ENCODE measurements around the gene CTDP1. TPM values are rescaled to one million over a fixed set of nuclear protein-coding genes. Genes with fewer than 3 reads are reported as not detected.

The CTDP1 gene
- total RNA-seq, 1 experiment from 2014 or later: 22.5 TPM

GRCh38 chr18:79697178-79697577 lies 17.6 kb downstream of the CTDP1 start:
- H3K9me3 ChIP-seq (ENCODE audit: low read depth, low read length, poor library complexity, severe bottlenecking): no peaks in the 10 kb centered on the region
- DNase-seq (ENCODE audit: low spot score): no peak
- POLR2A ChIA-PET (ENCODE audit: low non-redundant PET): no interaction called here
- no peak overlapping the region for H3K27ac ChIP-seq (ENCODE audit: low read depth, low read length, poor library complexity, severe bottlenecking)
- no peaks in the 10 kb centered on the region for H3K4me1 ChIP-seq (ENCODE audit: insufficient read depth, low read length, poor library complexity, severe bottlenecking)
- peaks cover 3% of the 10 kb centered on the region for H3K36me3 ChIP-seq (ENCODE audit: insufficient read depth, low read length, poor library complexity, severe bottlenecking)
- CTCF ChIA-PET: no interaction called here
- no peak for TF ChIP-seq EZH2 (IDR thresholded peaks at IDR 0.05; ENCODE audit: borderline replicate concordance, low read depth, low read length, poor library complexity, severe bottlenecking)
- TF ChIP-seq, protein P1, sequence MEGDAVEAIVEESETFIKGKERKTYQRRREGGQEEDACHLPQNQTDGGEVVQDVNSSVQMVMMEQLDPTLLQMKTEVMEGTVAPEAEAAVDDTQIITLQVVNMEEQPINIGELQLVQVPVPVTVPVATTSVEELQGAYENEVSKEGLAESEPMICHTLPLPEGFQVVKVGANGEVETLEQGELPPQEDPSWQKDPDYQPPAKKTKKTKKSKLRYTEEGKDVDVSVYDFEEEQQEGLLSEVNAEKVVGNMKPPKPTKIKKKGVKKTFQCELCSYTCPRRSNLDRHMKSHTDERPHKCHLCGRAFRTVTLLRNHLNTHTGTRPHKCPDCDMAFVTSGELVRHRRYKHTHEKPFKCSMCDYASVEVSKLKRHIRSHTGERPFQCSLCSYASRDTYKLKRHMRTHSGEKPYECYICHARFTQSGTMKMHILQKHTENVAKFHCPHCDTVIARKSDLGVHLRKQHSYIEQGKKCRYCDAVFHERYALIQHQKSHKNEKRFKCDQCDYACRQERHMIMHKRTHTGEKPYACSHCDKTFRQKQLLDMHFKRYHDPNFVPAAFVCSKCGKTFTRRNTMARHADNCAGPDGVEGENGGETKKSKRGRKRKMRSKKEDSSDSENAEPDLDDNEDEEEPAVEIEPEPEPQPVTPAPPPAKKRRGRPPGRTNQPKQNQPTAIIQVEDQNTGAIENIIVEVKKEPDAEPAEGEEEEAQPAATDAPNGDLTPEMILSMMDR (conservative IDR thresholded peaks at IDR 0.05; ENCODE audit: low read depth, low read length): no peak
- intact Hi-C loops (cut with micrococcal nuclease; ENCODE audit: unreplicated experiment): no loop called here
- no TSS peak for BruUV-seq (replicated peaks)
- no peak overlapping the region for H3K4me3 ChIP-seq (ENCODE audit: low read depth, low read length, poor library complexity, severe bottlenecking)
- no peaks in the 10 kb centered on the region for H3K27me3 ChIP-seq (replicated peaks; ENCODE audit: insufficient read depth, low read depth, low read length, poor library complexity)

GRCh38 chr18:79697976-79698375 lies 18.4 kb downstream of the CTDP1 start:
- no peaks in the 10 kb centered on the region for H3K4me1 ChIP-seq (ENCODE audit: insufficient read depth, low read length, poor library complexity, severe bottlenecking)
- no peak overlapping the region for H3K27ac ChIP-seq (ENCODE audit: low read depth, low read length, poor library complexity, severe bottlenecking)
- H3K27me3 ChIP-seq (replicated peaks; ENCODE audit: insufficient read depth, low read depth, low read length, poor library complexity): no peaks in the 10 kb centered on the region
- BruUV-seq (replicated peaks): no TSS peak
- ChIA-PET CTCF (no interaction called here), POLR2A (ENCODE audit: low non-redundant PET) (no interaction called here)
- H3K4me3 ChIP-seq (ENCODE audit: low read depth, low read length, poor library complexity, severe bottlenecking): no peak overlapping the region
- TF ChIP-seq EZH2 (IDR thresholded peaks at IDR 0.05; ENCODE audit: borderline replicate concordance, low read depth, low read length, poor library complexity, severe bottlenecking): no peak
- TF ChIP-seq, protein P1 (conservative IDR thresholded peaks at IDR 0.05; ENCODE audit: low read depth, low read length): no peak
- intact Hi-C loops (cut with micrococcal nuclease; ENCODE audit: unreplicated experiment): no loop called here
- no peak for DNase-seq (ENCODE audit: low spot score)
- peaks cover 3% of the 10 kb centered on the region for H3K36me3 ChIP-seq (ENCODE audit: insufficient read depth, low read length, poor library complexity, severe bottlenecking)
- H3K9me3 ChIP-seq (ENCODE audit: low read depth, low read length, poor library complexity, severe bottlenecking): no peaks in the 10 kb centered on the region

DNA sequence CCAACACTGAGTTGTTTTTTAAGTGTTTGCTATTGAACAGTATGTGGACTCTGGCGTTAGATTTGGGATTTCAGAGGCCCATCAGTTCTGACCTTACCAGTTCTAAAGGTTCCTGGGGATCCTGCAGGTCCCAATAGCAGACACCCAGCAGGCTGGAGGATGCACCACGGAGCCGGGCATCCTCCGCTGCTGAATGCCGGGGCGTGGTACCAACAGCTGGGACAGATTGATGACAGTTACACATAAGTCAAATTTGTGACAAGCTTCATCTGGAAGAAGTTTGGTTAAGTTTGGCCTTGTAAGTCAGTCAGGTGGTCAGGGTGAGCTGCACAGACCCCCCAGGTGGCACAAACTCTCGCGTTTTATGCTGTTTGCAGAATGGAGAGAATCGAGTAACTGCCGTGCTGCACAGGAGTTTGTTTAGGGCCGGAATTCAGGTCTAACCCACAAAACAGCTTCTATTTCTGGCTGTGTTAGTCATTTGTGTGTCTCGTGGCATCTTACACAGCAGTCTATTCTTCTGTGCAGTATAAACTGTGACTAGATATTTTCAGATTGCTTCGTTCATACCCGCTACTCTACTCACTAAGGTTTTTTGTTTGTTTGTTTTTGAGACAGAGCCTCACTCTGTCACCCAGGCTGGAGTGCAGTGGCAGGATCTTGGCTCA lies 19.2 kb downstream of the CTDP1 start:
- no peak overlapping the region for H3K27ac ChIP-seq (ENCODE audit: low read depth, low read length, poor library complexity, severe bottlenecking)
- H3K4me1 ChIP-seq (ENCODE audit: insufficient read depth, low read length, poor library complexity, severe bottlenecking): no peaks in the 10 kb centered on the region
- no peaks in the 10 kb centered on the region for H3K27me3 ChIP-seq (replicated peaks; ENCODE audit: insufficient read depth, low read depth, low read length, poor library complexity)
- no peaks in the 10 kb centered on the region for H3K9me3 ChIP-seq (ENCODE audit: low read depth, low read length, poor library complexity, severe bottlenecking)
- ChIA-PET CTCF (no interaction called here), POLR2A (ENCODE audit: low non-redundant PET) (no interaction called here)
- no peak for DNase-seq (ENCODE audit: low spot score)
- no peak for TF ChIP-seq EZH2 (IDR thresholded peaks at IDR 0.05; ENCODE audit: borderline replicate concordance, low read depth, low read length, poor library complexity, severe bottlenecking)
- TF ChIP-seq, protein P1 (conservative IDR thresholded peaks at IDR 0.05; ENCODE audit: low read depth, low read length): no peak
- peaks cover 3% of the 10 kb centered on the region for H3K36me3 ChIP-seq (ENCODE audit: insufficient read depth, low read length, poor library complexity, severe bottlenecking)
- no TSS peak for BruUV-seq (replicated peaks)
- no peak overlapping the region for H3K4me3 ChIP-seq (ENCODE audit: low read depth, low read length, poor library complexity, severe bottlenecking)
- intact Hi-C loops (cut with micrococcal nuclease; ENCODE audit: unreplicated experiment): no loop called here

All from A673 (cell line).